HL-60/S4 treated with retinoic acid at 250 ng/mL for 4 days and 3 days (cell line): Measurements from ENCODE around the gene TAF5L.

Experiments
- in situ Hi-C: fragments of 300-500 bp; cut with MboI; formaldehyde crosslinking; loops from 2 replicates; pipeline ENCODE4 v1.7.0; 2022; ENCODE audit warnings: low sequenced_read_pairs

The TAF5L gene

GRCh38 chr1:229544587-229544986 is 81.3 kb downstream of the TAF5L start:
- in situ Hi-C loops = no loop called here
